ENCODE results near the gene CCNF. TPM values are rescaled to one million over a fixed set of nuclear protein-coding genes. Genes with fewer than 3 reads are reported as not detected.
"Not testable (repeated sequence)": the region's sequence is repeated elsewhere in the genome, so short reads cannot be mapped to it uniquely, and the experiment has no call there.

The CCNF gene
- polyA plus RNA-seq (2013, experiment 1 of 2; ENCODE audit: insufficient read length): 36.1 TPM
- 4.9 TPM for polyA plus RNA-seq (2013, experiment 2 of 2; ENCODE audit: insufficient read length)

- peak; percentile 95 for DNase-seq
These were observed at the start of gene CCNF for GRCh38 chr16:2429034-2429770. TSS of gene CCNF (plus strand) at chr16:2429447. CDS start at chr16:2429482, 35 bp downstream.

DNA sequence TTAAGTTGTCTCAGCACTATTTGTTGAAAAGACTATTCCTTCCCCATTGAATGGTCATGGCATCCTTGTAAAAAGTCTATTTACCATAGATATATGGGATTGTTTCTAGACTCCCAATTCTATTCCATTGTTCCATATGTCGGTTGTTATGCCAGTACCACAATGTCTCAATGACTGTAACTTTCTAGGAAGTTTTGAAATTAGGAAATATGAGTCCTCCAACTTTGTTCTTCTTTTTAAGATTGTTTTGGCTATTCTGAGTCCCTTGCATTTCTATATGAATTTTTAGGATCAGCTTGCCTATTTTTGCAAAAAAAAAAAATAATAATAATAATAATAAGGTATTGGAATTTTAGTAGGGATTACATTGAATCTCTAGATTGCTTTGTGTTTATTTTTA is 45.7 kb upstream of the CCNF start:
- DNase-seq: no peak

DNA sequence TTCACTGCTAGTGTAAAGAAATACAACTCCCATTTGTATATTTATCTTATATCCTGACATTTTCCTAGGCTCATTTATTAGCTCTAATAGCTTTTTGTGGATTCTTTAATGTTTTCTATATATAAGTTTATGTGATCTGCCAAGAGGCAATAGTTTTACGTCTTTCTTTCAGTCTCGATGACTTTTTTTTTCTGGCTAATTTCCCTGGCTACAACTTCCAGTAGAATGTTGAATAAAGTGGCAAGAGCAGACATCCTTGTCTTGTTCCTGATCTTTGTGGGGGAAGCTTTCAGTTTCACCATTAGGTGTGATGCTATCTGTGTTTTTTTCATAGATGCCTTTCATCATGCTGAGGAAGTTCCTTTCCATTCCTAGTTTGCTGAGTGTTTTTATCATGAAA is 44.8 kb upstream of the CCNF start:
- DNase-seq: no peak

DNA sequence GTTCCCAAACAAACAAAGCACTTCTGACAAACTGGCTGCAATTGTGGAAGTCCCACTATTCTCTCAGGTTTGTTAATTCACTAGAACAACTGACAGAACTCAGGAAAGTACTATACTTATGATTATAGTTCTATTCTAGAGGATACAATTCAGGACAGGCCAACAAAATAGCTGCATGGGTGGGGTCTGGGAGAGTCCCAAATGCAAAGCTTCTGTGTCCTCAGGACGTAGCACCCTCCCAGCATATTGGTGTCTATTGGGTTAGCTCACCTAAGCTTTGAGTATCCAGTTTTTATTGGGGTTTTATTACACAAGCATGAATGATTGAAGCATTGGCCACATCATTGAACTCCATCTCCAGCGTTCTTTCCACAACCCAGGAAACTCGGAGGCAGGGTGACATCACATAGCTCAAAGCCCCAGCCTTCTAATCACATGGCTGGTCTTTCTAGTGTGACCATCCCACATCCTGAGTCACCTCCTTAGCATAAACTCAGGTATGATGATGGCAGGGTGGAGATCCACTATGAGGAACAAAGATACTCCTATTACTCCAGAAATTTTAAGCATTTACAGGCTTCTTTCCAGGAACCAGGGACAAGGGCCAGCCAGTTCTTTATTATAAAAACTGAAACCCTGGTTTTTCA is 43.9 kb upstream of the CCNF start:
- no peak for DNase-seq

DNA sequence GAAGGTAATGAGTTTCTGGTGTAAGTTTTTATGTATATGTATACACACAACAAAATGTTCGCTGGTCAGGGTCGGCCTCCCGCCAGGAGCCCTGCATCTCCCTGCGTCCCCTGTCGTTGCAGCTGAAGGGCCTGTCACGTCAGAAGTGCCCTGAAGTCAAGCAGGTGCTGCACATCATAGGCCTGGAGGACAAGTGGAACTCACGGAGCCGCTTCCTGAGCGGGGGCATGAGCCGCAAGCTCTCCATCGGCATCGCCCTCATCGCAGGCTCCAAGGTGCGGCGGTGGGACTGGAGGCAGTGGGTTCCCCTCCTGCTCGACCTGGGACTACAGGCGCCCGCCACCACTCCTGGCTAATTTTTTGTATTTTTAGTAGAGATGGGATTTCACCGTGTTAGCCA is 43.3 kb upstream of the CCNF start:
- not testable (repeated sequence) for DNase-seq

DNA sequence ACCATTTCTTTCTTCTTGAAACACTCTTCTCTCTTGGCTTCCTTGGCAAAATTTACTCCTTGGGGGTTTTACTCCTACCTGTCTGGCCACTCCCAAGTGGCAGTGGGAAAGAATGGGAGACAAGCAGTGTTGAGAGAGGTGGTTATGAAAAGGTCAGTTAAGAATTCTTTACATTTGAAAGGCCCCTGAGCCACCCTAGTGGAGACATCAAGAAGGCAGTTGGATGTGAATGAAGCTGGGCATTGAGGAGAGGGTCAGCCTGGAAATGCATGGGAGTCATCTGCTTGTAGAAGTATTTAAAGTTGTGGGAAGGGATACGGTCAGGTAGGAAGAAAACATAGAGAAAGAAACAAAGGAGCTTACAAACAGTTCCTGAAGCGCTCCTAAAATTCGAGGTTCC is 42.3 kb upstream of the CCNF start:
- DNase-seq: no peak

- DNase-seq: no peak
These were observed 40.9 kb upstream of the CCNF start for GRCh38 chr16:2388139-2388874.

DNA sequence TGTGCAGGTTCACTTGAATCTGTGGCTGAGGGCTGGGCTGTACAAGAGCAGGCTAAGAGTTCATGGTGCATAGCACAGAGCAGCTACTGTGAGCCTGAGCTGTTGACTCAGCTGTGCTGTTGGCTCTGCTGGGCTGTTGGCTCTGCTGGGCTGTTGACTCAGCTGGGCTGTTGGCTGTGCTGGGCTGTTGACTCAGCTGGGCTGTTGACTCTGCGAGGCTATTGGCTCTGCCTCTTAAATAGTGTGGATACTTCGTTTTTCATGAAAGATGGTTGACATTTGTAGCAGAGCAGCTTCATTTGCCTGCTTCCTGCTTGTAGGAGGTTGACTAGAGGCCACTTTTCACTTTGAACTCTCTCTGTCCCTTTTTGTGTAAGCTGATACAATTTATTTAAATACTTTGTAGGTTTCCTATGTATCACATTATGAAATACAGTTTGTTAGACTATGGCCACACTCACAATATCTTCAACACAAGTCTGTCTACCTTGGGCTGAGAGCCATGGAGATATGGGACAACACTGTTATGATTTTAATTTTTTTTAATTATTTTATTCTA is 40.3 kb upstream of the CCNF start:
- DNase-seq: peak; percentile 68

GRCh38 chr16:2392025-2392424 is 37.2 kb upstream of the CCNF start:
- DNase-seq: peak; percentile 8

DNA sequence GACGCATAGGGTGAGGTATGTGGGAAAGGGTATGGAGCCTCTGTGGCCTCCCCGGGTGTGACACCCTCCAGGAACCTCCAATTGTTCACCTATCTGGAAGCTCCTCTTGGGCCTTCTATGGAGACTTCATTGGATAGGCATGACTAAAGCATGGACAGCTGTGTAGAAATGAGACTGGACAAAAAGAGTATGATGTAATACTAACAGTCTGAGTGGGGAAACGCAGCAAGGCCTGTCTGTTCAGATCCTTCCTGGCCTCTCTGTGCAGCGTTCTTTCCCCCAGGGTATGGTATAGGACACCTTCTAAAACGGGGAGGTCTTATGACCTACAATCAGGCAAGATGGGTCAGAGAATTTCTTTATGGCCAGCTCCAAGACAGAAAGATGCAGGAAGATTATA is 30.7 kb upstream of the CCNF start:
- no peak for DNase-seq

- DNase-seq: no peak
These were observed 25.1 kb upstream of the CCNF start for GRCh38 chr16:2404099-2404498.

DNA sequence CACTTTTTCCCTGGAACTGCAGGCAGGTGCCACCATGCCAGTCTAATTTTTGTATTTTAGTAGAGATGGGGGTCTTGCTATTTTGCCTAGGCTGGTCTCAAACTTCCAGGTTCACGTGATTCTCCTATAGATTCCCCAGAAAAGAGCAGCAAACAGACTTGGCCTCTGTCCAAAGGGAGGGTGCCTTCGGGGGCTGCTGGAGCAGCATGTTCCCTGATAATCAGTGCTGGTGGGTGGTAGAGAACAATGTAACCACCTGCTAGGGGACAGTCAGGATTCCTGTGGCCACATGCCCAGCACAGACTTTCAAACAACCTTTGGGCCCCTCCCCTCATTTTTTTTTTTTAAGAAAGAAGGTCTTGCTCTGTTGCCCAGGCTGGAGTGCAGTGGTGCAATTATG is 14.2 kb upstream of the CCNF start:
- no peak for DNase-seq

GRCh38 chr16:2420035-2420434 is 9.2 kb upstream of the CCNF start:
- peak; percentile 27 for DNase-seq

- no peak for DNase-seq
These were observed 7.0 kb upstream of the CCNF start for GRCh38 chr16:2422123-2422867.

GRCh38 chr16:2424061-2425007 is 4.9 kb upstream of the CCNF start:
- DNase-seq: no peak

DNA sequence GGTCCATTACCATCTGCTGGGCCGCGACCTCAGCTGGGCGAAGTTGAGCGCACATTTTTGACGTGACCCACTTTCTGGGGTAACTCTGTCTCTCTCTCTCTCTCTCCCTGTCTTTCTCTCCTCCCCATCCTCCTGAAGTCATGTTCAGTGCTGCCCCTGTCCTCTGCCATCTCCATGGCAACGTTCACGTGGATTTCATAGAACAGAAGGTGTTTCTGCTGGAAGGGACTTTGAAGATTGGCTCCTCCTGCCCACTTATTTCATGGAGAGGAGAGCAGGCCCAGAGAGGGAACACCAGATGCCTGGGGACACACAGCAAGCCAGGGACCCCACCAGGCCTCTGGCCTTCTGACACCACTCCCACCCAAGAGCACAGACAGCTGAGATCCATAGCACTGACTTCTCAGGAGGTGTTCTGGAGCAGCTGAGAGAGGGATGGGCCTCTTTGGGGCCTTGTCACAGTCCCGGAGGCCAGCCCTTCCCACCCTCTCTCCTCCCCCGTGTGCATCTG is 4.2 kb upstream of the CCNF start:
- no peak for DNase-seq

- no peak for DNase-seq
These were observed 3.3 kb upstream of the CCNF start for GRCh38 chr16:2425825-2426430.

DNA sequence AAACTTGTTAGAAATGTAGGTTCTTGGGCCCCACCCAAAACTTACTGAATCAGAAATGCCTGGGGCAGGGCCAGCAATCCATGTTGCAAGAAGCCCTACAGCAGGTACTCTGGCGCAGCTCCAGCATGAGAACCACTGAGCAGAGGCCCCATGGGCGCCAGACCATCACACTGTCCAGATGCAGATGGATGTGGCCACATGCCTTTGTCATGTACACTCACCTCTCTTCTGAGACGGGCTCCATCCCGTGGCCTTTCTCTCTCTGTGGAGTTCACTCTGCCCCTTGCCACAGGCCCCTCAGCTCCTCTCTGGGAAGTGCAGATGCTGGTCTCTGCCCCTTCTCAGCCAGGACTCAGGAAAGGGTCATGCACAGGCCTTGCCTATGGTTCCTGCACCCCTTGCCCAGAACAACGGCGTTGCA is 2.3 kb upstream of the CCNF start:
- DNase-seq: no peak

DNA sequence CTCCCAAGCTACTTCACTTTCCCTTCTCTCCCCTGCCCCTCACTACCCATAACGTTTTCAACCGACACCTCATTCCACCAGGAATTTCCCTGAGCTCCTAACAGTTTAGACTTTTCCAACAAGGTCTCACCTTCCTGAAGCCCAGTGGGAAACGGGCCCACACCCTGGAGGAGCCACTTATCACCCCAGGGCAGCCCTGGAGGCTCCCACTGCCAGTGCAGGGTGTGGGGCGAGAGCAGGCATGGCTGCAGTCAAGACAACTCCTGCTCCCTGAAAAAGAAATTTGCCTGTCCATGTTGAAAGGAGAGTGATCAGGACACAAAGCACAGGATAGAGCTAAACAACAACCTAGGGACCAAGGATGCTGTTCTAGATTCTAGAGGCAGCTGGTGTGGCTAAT is 1.7 kb upstream of the CCNF start:
- no peak for DNase-seq

GRCh38 chr16:2428051-2428783 is 1.0 kb upstream of the CCNF start:
- DNase-seq: peak; percentile 30
